Muscle of arm (tissue), 12 donors: ENCODE results near the gene WDR82. TPM values are rescaled to one million over a fixed set of nuclear protein-coding genes. Genes with fewer than 3 reads are reported as not detected.
A peak's percentile ranks its signal among the peaks of the same experiment; 100 is the strongest.

Source experiments
- DNase-seq: peaks from one replicate; pipeline ENCODE4 v3.0.0-alpha.2; 2013
- polyA plus RNA-seq, 12 donors: library from polyadenylated mRNA; unstranded; fragments of 120-200 nt; gene quantifications; one replicate each; pipeline ENCODE4 v1.2.1, GENCODE V29; 2013; ENCODE audit not compliant: insufficient read length in 12 of 12

WDR82 gene
- polyA plus RNA-seq, 12 donors, result 73.8 to 110 (median 91.3) TPM

GRCh38 chr3:52226229-52226817 lies 52.1 kb downstream of the WDR82 start:
- DNase-seq, result no peak

- DNase-seq, result no peak
Observed at GRCh38 chr3:52225452-52226228, 52.8 kb downstream of the WDR82 start, which contains the start of gene TLR9. TSS of gene TLR9 (minus strand) at chr3:52225645. CDS start at chr3:52225529, 116 bp downstream.

GRCh38 chr3:52223449-52224408 lies 54.7 kb downstream of the WDR82 start:
- no peak for DNase-seq

- no peak for DNase-seq
Observed at GRCh38 chr3:52222319-52223221, 55.9 kb downstream of the WDR82 start.

GRCh38 chr3:52221563-52222318 lies 56.7 kb downstream of the WDR82 start:
- no peak for DNase-seq

- no peak for DNase-seq
Observed at GRCh38 chr3:52221141-52221562, 57.3 kb downstream of the WDR82 start.

GRCh38 chr3:52220380-52221026 lies 57.9 kb downstream of the WDR82 start:
- DNase-seq, result peak; percentile 89

- DNase-seq, result no peak
Observed at GRCh38 chr3:52218937-52219650, 59.4 kb downstream of the WDR82 start.

- DNase-seq, result no peak
Observed at GRCh38 chr3:52218454-52218853, 60.0 kb downstream of the WDR82 start.

- no peak for DNase-seq
Observed at GRCh38 chr3:52218026-52218425, 60.4 kb downstream of the WDR82 start.

GRCh38 chr3:52217409-52217805 lies 61.0 kb downstream of the WDR82 start:
- no peak for DNase-seq

- DNase-seq, result no peak
Observed at GRCh38 chr3:52216585-52217408, 61.7 kb downstream of the WDR82 start.

GRCh38 chr3:52215351-52215750 lies 63.1 kb downstream of the WDR82 start:
- DNase-seq, result no peak

GRCh38 chr3:52213901-52214300 lies 64.5 kb downstream of the WDR82 start:
- no peak for DNase-seq

- DNase-seq, result no peak
Observed at GRCh38 chr3:52213005-52213404, 65.4 kb downstream of the WDR82 start.

- no peak for DNase-seq
Observed at GRCh38 chr3:52211268-52211891, 67.1 kb downstream of the WDR82 start.

GRCh38 chr3:52210550-52211046 lies 67.9 kb downstream of the WDR82 start:
- no peak for DNase-seq

- no peak for DNase-seq
Observed at GRCh38 chr3:52210037-52210436, 68.4 kb downstream of the WDR82 start.
